NCI-H2196 treated with DMSO at 0.1 percent for 48 hours (cell line): ENCODE measurements around the gene SLC8A1.

Experiments
- DNase-seq: peaks from one replicate; lab custom pipeline; 2025; ENCODE audit not compliant: unreplicated experiment; lab: John Stamatoyannopoulos, UW

SLC8A1 gene

GRCh38 chr2:40421631-40422297, 30.1 kb downstream of the SLC8A1 start:
- no peak for DNase-seq

- DNase-seq: no peak
These were observed 31.4 kb downstream of the SLC8A1 start for GRCh38 chr2:40420478-40420877.

- no peak for DNase-seq
These were observed 32.5 kb downstream of the SLC8A1 start for GRCh38 chr2:40419364-40419762.

DNA sequence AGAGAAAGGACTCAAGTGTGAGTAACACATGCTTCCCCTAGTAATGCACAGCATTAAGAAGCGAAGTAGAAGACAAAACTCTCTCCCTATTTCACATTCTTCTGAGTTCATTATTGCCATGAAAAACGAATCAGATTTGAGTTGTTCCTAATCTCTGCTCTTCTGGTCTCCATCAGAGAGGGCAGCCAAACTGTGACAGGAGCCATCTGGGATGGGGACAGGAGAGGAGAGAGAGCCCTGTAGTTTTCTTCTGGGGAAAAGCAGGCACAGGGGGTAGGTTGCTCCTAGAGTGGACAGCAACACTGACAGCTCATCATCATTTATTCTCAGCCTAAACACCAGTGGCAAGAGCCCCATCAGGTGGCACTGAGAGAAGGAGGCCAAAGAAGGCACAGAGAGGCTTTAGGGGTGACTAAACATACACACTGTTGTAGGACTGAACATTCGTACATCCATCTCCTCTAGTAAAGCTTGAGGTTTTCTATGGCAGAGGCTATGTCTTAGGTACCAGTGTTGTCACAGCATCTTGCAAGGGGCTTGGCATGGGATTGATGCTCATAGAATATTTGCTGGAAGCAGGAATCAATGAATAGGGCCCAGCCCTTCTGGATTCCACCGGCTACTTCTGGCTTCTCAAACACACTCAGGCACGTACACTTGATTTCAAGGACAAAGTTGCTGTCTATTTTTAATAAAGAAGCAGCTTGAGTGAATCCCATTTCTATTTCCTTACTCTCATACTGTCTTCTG, 33.1 kb downstream of the SLC8A1 start:
- no peak for DNase-seq

- no peak for DNase-seq
These were observed 35.4 kb downstream of the SLC8A1 start for GRCh38 chr2:40416486-40416885.

DNA sequence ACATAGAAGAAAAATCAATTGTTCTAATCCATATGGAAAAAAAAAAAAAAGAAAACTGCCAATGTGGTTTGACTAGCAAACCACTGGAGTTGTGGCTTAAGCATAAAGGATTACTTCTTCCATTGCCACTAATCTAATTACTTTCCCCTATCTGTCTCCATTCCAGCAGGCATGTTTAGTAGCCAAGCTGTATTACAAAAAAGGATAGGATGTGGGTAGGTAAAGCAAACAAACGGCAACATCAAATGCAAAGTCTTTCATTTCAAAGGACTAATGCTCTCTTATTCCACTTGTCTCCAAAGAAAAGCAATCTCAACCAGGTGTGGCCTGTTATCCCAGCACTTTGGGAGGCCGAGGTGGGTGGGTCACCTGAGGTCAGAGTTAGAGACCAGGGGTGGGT, 36.5 kb downstream of the SLC8A1 start:
- DNase-seq: no peak

DNA sequence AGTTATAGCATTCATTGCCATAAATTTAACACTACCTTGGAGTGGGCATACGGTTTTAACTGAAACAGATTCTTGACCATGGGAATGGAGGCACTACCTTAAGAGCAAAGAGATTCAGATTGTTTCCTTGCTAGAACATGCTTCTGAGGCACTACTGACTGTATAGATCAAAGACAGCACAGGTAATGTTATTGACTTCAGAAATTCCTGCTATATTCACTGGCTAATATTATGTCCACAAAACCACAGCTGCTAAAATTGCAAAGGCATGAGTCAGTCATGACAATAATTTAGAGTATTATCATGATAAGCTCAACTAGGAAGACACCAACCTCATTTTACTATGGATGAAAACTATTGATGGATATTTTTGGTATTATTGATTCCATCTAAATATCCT, 39.4 kb downstream of the SLC8A1 start:
- DNase-seq: no peak

DNA sequence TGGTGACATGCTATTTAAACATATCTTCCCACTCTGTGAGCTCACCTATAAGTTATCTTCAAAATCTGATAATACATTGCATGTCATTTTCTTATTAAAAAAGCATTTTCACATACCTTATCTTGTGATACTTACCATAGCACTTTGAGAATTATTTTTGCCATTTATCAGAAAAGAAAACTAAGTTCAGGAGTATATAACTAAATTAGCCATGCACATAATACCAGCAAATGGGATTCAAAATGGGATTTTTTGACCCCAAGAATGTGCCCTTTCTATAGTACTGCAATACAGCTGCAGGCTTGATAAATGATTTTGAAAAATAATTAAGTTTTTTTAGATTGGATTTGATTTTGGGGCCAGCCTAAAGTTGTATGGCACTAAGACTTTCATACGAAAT, 41.2 kb downstream of the SLC8A1 start:
- no peak for DNase-seq

GRCh38 chr2:40409734-40410133, 42.2 kb downstream of the SLC8A1 start:
- DNase-seq: no peak

- DNase-seq: no peak
These were observed 45.2 kb downstream of the SLC8A1 start for GRCh38 chr2:40406485-40407289.

DNA sequence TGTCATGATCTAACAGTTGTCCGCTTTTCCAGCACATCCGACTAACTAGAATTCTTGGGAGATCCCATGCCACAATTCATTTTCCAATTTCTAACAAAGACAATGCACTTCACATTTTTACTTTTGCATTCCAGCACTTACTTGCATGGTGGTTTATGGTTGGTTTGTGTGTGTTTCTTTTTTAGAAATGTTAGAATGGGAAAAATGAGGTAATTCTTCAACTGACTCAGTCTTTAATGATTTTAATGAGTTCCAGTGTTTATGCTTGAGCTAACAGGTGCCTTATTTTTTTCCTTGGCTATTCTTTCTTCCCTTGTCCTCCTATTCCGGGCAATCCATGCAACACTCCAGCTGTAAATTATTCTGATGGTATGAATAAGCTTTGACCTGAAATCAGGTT, 46.4 kb downstream of the SLC8A1 start:
- DNase-seq: no peak

DNA sequence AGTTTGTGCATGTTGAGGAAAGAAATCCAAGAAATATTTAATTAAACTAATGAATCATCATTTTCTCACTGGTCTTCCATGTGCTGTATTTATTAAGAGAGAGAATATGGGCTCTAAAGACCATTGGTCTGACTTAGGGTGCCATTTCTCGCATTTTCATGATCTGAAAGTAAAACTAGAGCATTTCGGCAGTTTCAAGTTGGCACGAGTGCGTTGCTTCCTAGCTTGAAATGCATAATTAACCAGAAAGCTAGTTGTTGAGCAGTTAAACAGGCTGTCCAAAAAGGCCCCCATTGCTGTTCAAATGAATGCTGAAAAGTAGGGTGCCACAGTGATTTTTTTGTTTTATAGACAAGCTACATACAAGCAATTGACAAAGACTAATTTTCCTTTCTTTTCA, 47.4 kb downstream of the SLC8A1 start:
- no peak for DNase-seq

- DNase-seq: no peak
These were observed 48.6 kb downstream of the SLC8A1 start for GRCh38 chr2:40403233-40403836.

DNA sequence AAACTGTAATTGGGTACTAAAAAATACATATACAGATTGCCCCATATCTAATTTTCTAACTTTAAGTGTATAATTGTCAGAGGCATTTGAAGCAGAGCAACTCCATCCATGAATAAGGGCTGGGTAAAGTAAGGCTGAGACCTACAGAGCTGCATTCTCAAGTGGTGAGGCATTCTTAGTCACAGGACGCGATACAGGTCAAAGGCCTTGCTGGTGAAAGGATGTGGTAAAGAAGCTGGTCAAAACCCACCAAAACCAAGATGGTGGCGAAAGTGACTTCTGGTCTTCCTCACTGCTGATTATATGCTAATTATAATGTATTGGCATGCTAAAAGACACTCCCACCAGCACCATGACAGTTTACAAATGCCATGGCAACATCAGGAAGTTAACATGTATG, 50.0 kb downstream of the SLC8A1 start:
- no peak for DNase-seq

DNA sequence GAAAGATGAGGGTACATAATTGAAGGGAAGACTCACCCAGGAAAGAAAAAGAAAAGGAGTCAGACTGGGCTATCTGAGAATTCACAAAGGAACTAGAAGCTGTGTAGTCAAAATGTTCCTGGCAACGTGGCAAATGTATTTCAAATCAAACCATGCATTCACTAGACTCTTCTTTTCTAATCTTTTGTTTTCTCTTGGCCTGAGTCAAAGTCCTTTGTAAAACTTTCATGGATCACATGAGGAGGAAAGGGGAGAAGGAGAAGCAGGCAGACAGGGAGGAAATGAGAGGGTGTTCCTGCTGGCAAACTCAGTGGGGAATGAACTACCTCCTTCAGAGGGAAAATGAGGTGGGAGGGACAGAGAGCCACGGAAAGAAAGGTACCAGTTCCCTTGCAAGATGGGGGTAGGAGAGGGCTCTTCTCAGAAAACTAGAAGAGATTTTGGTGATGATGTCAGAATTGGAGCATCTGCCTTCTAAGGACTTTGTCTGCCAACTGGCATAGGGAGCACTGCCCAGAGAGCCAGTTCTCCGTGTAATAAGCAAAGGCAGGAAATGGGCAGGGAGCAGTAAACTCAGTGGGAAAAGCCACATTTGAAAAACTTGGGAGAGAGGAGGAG, 51.4 kb downstream of the SLC8A1 start:
- no peak for DNase-seq

GRCh38 chr2:40397765-40398164, 54.1 kb downstream of the SLC8A1 start:
- DNase-seq: no peak

- DNase-seq: peak; percentile 45
These were observed 55.8 kb downstream of the SLC8A1 start for GRCh38 chr2:40396124-40396523.

DNA sequence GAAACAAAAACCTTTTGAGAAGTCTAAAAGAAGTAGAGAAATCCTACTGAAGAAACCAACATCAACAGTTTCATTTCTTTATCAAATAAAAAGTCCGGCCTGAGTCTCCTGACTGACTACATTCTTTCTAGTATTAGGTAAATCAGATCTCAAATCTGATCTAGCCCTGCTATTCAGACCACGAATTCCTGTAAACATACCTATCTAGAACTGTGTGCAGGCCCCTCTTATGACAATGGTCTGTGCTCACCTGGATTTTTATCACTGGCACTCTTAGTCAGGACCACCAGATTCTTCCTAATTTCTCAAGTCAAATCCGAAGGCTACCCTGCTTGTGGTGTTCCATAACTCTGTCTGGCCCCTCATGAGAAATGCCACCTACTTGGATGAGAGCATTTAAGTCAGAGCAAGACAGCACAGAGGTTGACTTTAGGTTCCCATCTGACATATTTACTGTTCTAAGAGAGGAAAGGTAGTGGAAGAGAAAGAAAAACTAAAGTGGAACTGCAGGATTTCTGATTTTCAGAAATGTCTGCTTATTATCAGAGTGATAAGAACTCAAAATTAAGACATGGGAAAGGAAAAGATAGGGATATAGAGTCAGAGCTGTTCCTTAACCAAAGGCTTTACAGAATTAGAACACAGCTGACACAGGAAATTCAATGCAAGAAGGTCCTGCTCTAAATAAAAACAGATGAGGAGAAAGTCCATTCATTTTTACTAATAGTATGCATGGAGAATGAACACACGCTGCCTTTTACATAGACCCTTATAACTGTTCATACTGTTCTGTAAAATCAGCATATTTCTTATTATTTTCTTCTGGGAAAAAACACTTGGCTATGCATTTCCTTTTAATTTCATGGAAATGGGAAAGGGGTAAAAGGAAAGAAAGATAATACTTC, 56.5 kb downstream of the SLC8A1 start:
- DNase-seq: no peak

GRCh38 chr2:40394597-40394996, 57.3 kb downstream of the SLC8A1 start:
- DNase-seq: no peak

DNA sequence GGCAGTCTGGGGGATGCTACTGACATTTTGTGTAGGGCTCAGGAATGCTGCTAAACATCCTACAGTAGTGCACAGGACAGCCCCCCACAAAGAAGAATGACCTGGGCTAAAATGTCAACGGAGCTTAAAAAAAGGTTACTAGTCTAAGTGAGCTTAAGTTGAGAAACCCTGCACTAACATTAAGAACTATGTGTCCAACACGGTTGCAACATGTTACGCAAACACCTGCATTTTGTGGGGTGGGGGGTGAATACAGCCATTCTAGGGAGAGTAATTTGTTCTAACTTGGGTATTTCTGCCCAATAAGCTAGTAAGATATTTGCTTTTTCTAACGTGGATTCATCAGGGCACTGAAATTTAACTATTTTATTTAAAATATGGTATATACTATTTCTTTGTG, 57.9 kb downstream of the SLC8A1 start:
- DNase-seq: no peak
